Measurements from ENCODE around the gene SORBS1. TPM values are rescaled to one million over a fixed set of nuclear protein-coding genes. Genes with fewer than 3 reads are reported as not detected.

The SORBS1 gene
- total RNA-seq, 1 donor from 2014 or later: 221 TPM

DNA sequence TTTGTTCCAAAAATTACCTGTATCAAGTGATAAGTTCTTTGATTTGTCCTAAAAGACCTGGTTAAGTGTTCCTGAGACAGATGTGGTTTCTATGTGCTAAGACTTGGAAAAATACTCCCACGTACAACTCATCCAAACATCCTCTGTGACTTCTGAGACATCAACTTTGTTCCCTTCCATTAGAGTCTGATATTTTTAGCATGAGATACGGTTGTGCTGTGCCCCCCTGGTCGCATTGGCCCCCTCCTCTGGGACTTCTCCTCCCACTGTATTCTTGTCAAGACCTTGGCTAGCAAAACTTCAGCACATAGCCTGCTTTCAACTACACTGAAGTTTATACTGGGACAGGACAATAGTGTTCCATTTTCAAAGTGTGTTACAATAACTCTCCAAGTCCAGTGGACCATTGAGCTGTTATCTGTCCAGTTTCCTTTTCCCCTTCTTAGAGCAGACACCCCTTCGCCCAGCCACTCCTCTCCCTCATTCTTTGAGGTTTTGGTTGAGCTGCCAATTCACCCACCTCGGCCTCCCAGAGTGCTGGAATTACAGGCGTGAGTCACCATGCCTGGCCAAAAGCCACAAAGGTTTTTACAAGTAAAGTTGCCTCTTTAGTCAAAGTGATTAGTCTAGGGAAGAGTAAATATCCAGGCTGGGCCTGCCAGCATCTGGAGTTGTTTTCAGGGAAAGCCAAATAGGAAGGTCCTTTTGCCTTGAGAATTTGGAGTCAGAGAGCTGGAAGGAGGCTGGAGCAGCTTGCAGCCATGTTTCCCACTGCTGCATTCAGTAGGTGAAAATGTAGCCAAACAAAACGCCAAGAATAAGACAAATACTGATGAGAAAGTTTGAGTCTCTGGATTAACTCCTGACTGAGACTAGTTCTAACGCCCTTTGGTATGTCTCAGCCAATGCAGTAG, 252.5 kb downstream of the SORBS1 start:
- peaks cover 5% of the 10 kb centered on the region for H3K27me3 Mint-ChIP-seq (ENCODE audit: unreplicated experiment)
- H3K9me3 Mint-ChIP-seq (ENCODE audit: unreplicated experiment): peaks cover 2% of the 10 kb centered on the region
- no peak for DNase-seq
- no peaks in the 10 kb centered on the region for H3K36me3 Mint-ChIP-seq (ENCODE audit: unreplicated experiment)
- no peak overlapping the region for H3K27ac Mint-ChIP-seq (ENCODE audit: unreplicated experiment)
- H3K4me1 Mint-ChIP-seq (ENCODE audit: low read depth, unreplicated experiment): peaks cover 12% of the 10 kb centered on the region
- TF ChIP-seq, protein P1, sequence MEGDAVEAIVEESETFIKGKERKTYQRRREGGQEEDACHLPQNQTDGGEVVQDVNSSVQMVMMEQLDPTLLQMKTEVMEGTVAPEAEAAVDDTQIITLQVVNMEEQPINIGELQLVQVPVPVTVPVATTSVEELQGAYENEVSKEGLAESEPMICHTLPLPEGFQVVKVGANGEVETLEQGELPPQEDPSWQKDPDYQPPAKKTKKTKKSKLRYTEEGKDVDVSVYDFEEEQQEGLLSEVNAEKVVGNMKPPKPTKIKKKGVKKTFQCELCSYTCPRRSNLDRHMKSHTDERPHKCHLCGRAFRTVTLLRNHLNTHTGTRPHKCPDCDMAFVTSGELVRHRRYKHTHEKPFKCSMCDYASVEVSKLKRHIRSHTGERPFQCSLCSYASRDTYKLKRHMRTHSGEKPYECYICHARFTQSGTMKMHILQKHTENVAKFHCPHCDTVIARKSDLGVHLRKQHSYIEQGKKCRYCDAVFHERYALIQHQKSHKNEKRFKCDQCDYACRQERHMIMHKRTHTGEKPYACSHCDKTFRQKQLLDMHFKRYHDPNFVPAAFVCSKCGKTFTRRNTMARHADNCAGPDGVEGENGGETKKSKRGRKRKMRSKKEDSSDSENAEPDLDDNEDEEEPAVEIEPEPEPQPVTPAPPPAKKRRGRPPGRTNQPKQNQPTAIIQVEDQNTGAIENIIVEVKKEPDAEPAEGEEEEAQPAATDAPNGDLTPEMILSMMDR (IDR thresholded peaks at IDR 0.05; ENCODE audit: partially characterized antibody, unreplicated experiment): no peak
- H3K4me3 Mint-ChIP-seq (ENCODE audit: unreplicated experiment): no peak overlapping the region

DNA sequence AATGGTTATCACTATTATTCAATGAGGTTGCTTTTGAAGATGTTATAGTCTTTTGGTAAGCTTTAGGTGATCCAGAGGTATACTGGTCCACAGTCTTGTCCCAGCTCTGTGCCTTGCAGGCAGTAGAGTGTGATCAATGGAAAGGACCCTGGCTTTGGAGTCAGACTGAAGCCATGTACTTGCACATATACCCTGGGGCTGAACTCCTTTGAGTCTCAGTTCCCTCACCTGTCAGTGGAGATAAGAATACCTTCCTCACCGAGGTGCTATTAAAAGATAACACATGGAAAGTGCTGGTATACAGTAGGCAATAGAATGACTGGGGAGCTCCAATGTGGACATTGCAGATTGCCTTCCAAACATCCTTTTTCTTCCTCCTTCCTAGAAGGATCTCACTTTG, 254.3 kb downstream of the SORBS1 start:
- H3K9me3 Mint-ChIP-seq (ENCODE audit: unreplicated experiment): peaks cover 2% of the 10 kb centered on the region
- TF ChIP-seq, protein P1 (IDR thresholded peaks at IDR 0.05; ENCODE audit: partially characterized antibody, unreplicated experiment): no peak
- H3K4me1 Mint-ChIP-seq (ENCODE audit: low read depth, unreplicated experiment): no peaks in the 10 kb centered on the region
- no peak overlapping the region for H3K4me3 Mint-ChIP-seq (ENCODE audit: unreplicated experiment)
- no peak overlapping the region for H3K27ac Mint-ChIP-seq (ENCODE audit: unreplicated experiment)
- DNase-seq: no peak
- peaks cover 5% of the 10 kb centered on the region for H3K27me3 Mint-ChIP-seq (ENCODE audit: unreplicated experiment)
- no peaks in the 10 kb centered on the region for H3K36me3 Mint-ChIP-seq (ENCODE audit: unreplicated experiment)

DNA sequence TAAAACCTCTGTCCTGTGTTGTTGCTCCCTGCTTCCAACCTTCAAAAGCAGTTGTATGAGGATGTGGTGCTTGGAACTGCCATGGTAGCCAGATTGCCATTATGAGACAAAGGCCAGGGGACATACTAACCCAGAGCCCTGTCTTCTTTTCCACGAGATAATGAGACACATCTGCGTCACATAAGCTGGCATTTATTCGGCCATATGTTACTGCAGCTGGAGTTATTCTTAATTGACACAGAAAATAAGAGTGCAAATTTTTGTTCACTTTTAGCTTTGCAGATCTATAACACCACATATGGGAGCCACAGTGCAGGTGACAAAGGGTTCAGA, 254.9 kb downstream of the SORBS1 start:
- H3K4me3 Mint-ChIP-seq (ENCODE audit: unreplicated experiment): no peak overlapping the region
- no peaks in the 10 kb centered on the region for H3K36me3 Mint-ChIP-seq (ENCODE audit: unreplicated experiment)
- TF ChIP-seq, protein P1 (IDR thresholded peaks at IDR 0.05; ENCODE audit: partially characterized antibody, unreplicated experiment): no peak
- peaks cover 5% of the 10 kb centered on the region for H3K27me3 Mint-ChIP-seq (ENCODE audit: unreplicated experiment)
- no peak for DNase-seq
- H3K9me3 Mint-ChIP-seq (ENCODE audit: unreplicated experiment): peaks cover 2% of the 10 kb centered on the region
- H3K27ac Mint-ChIP-seq (ENCODE audit: unreplicated experiment): no peak overlapping the region
- no peaks in the 10 kb centered on the region for H3K4me1 Mint-ChIP-seq (ENCODE audit: low read depth, unreplicated experiment)

DNA sequence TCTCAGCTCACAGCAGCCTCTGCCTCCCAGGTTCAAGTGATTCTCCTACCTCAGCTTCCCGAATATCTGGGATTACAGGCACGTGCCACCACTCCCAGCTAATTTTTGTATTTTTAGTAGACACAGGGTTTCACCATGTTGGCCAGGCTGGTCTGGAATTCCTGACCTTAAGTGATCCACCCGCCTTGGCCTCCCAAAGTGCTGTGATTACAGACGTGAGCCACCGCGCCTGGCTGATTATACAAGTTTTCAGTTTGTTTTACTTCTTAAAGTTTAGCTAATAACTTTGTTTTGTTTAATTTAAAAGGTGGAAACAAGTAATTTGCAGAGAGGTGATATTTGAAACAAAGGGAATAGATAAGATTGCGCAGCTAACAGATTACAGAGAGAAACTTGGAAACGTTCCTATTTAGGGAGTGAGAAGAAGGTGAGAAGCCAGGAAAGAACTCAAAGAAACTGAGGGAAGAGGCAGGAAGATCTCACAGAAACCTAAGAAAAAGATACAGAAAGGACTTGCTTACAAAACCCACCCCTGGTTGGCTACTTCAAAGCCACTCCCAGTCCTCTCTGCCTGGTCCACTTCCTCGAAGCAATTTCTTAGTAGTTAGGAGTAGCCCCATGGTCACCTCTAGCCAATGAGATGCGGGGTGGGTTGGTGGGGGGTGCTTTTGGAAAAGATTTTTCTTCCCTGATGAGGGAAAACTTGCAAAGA, 255.4 kb downstream of the SORBS1 start:
- H3K27ac Mint-ChIP-seq (ENCODE audit: unreplicated experiment): no peak overlapping the region
- TF ChIP-seq, protein P1 (IDR thresholded peaks at IDR 0.05; ENCODE audit: partially characterized antibody, unreplicated experiment): no peak
- no peaks in the 10 kb centered on the region for H3K4me1 Mint-ChIP-seq (ENCODE audit: low read depth, unreplicated experiment)

DNA sequence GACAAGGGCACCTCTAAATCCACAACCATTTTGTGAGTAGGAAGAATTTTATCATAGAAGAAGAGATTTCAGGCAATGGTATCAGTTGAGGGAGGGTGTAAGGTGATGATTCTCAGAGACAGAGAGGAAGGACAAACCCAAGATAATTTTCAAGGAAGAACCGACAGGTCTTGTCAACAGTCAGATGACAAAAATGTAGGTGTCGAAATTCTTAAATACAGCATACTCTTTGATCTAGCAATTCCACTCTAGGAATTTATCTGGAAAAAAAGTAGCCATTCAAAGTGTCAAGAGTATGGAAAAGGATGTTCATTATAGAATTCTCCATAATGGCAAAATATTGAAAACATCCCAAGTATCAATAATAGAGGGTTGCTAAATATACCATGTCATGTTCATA, 256.2 kb downstream of the SORBS1 start:
- H3K9me3 Mint-ChIP-seq (ENCODE audit: unreplicated experiment): peaks cover 2% of the 10 kb centered on the region
- no peak overlapping the region for H3K27ac Mint-ChIP-seq (ENCODE audit: unreplicated experiment)
- TF ChIP-seq, protein P1 (IDR thresholded peaks at IDR 0.05; ENCODE audit: partially characterized antibody, unreplicated experiment): no peak
- no peak overlapping the region for H3K4me3 Mint-ChIP-seq (ENCODE audit: unreplicated experiment)
- no peaks in the 10 kb centered on the region for H3K36me3 Mint-ChIP-seq (ENCODE audit: unreplicated experiment)
- peaks cover 5% of the 10 kb centered on the region for H3K27me3 Mint-ChIP-seq (ENCODE audit: unreplicated experiment)
- H3K4me1 Mint-ChIP-seq (ENCODE audit: low read depth, unreplicated experiment): no peaks in the 10 kb centered on the region
- no peak for DNase-seq

More for the DNA sequence above, 255.4 kb downstream of the SORBS1 start:
- no peak overlapping the region for H3K4me3 Mint-ChIP-seq (ENCODE audit: unreplicated experiment)
- peaks cover 2% of the 10 kb centered on the region for H3K9me3 Mint-ChIP-seq (ENCODE audit: unreplicated experiment)
- no peak for DNase-seq
- H3K36me3 Mint-ChIP-seq (ENCODE audit: unreplicated experiment): no peaks in the 10 kb centered on the region
- peaks cover 5% of the 10 kb centered on the region for H3K27me3 Mint-ChIP-seq (ENCODE audit: unreplicated experiment)

Data from glutamatergic neuron (in vitro differentiated cells).